Lower leg skin (tissue), 3 donors: ENCODE data around the gene ADAMTS8.

Experiments used
- POLR2A ChIP-seq, 2 donors: fragments of 450-650 bp; IDR thresholded peaks; one replicate each; pipeline ENCODE4 v1.6.1; 2016 to 2017; ENCODE audit warnings: antibody characterized with exemption in 2 of 2, mild to moderate bottlenecking in 1 of 2, moderate library complexity in 1 of 2
- TF ChIP-seq, protein P1 (sequence below), 3 donors: fragments of 450-650 bp; IDR thresholded peaks; one replicate each; pipeline ENCODE4 v1.5.1; 2016; ENCODE audit warnings: antibody characterized with exemption in 3 of 3, mild to moderate bottlenecking in 3 of 3, moderate library complexity in 2 of 3

DNA sequence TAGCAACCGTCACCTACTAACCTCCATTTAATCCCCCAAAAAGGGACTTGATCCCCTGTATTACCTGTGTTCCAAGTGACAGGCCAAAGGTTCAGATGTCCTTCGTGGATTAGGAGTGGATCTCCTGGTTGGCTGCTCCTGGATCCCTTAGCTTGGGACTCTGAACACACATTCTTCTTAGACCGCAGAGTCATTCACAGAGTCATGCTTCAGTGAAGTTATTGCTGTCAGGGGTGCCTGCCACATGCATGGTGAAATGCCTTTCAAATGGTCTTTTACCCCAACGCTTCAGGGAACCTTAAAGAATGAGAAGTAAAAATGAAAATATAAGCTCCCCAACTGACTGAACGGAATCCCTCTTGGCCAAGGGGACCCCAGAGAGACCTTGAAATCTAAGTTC is 49.1 kb downstream of the ADAMTS8 start:
- TF ChIP-seq, protein P1, sequence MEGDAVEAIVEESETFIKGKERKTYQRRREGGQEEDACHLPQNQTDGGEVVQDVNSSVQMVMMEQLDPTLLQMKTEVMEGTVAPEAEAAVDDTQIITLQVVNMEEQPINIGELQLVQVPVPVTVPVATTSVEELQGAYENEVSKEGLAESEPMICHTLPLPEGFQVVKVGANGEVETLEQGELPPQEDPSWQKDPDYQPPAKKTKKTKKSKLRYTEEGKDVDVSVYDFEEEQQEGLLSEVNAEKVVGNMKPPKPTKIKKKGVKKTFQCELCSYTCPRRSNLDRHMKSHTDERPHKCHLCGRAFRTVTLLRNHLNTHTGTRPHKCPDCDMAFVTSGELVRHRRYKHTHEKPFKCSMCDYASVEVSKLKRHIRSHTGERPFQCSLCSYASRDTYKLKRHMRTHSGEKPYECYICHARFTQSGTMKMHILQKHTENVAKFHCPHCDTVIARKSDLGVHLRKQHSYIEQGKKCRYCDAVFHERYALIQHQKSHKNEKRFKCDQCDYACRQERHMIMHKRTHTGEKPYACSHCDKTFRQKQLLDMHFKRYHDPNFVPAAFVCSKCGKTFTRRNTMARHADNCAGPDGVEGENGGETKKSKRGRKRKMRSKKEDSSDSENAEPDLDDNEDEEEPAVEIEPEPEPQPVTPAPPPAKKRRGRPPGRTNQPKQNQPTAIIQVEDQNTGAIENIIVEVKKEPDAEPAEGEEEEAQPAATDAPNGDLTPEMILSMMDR (IDR thresholded peaks at IDR 0.05): no peak
- TF ChIP-seq POLR2A (IDR thresholded peaks at IDR 0.05): no peak
